ENCODE measurements around the gene IGDCC3.

DNA sequence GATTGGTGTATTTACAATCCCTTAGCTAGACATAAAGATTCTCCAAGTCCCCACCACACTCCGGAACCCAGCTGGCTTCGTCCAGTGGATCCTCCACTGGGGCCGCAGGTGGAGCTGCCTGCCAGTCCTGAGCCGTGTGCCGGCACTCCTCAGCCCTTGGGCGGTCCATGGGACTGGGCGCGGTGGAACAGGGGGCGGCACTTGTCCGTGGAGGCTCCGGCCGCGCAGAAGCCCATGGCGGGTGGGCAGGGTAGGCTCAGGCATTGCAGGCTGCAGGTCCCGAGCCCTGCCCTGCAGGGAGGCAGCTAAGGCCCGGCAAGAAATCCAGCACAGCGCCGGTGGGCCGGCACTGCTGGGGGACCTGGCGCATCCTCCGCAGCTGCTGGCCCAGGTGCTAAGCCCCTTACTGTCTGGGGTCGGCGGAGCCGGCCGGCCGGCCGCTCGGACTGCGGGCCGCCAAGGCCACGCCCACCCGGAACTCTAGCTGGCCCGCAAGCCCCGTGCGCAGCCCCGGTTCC lies 76.8 kb downstream of the IGDCC3 start:
- TF ChIP-seq, protein P1, sequence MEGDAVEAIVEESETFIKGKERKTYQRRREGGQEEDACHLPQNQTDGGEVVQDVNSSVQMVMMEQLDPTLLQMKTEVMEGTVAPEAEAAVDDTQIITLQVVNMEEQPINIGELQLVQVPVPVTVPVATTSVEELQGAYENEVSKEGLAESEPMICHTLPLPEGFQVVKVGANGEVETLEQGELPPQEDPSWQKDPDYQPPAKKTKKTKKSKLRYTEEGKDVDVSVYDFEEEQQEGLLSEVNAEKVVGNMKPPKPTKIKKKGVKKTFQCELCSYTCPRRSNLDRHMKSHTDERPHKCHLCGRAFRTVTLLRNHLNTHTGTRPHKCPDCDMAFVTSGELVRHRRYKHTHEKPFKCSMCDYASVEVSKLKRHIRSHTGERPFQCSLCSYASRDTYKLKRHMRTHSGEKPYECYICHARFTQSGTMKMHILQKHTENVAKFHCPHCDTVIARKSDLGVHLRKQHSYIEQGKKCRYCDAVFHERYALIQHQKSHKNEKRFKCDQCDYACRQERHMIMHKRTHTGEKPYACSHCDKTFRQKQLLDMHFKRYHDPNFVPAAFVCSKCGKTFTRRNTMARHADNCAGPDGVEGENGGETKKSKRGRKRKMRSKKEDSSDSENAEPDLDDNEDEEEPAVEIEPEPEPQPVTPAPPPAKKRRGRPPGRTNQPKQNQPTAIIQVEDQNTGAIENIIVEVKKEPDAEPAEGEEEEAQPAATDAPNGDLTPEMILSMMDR (IDR thresholded peaks at IDR 0.05; ENCODE audit: low read length) = no peak
- no peak for TF ChIP-seq EZH2 (IDR thresholded peaks at IDR 0.05; ENCODE audit: borderline replicate concordance, low read length)
